ENCODE measurements around the gene PKD1.
A peak's percentile ranks its signal among the peaks of the same experiment; 100 is the strongest.

The PKD1 gene

GRCh38 chr16:2074071-2074470 is 61.6 kb downstream of the PKD1 start:
- no peak for DNase-seq (ENCODE audit: low read depth in 2 of 2)

GRCh38 chr16:2072926-2073325 is 62.8 kb downstream of the PKD1 start:
- DNase-seq (ENCODE audit: low read depth in 2 of 2): no peak

DNA sequence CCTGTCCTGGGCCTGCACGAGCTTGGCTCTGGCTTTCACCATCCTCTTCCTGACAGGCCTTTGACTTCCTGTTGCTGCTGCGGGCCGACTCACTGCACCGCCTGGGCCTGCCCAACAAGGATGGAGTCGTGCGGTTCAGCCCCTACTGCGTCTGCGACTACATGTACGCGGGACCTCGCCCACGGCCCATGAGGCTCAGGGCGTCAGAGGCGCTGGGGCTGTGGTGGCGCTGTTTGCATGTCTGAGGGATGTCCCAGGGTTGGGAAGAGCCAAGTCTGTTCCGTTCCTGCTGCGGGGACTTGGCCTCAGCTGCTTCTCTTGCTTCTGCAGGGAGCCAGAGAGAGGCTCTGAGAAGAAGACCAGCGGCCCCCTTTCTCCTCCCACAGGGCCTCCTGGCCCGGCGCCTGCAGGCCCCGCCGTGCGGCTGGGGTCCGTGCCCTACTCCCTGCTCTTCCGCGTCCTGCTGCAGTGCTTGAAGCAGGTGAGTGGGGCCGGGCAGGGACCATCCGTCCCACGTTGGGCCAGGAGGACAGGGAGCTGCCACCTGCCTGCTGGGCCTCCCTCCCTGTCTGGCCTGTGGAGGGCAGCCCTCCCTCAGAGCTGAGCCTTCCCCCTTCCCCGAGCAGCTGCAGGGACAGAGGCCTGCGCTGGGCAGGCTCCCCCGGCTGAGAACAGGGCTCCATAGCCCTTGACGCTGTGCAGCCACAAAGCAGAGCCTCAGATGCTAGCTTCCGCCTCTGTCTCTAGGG is 64.1 kb downstream of the PKD1 start:
- DNase-seq (ENCODE audit: low read depth in 2 of 2): no peak

DNA sequence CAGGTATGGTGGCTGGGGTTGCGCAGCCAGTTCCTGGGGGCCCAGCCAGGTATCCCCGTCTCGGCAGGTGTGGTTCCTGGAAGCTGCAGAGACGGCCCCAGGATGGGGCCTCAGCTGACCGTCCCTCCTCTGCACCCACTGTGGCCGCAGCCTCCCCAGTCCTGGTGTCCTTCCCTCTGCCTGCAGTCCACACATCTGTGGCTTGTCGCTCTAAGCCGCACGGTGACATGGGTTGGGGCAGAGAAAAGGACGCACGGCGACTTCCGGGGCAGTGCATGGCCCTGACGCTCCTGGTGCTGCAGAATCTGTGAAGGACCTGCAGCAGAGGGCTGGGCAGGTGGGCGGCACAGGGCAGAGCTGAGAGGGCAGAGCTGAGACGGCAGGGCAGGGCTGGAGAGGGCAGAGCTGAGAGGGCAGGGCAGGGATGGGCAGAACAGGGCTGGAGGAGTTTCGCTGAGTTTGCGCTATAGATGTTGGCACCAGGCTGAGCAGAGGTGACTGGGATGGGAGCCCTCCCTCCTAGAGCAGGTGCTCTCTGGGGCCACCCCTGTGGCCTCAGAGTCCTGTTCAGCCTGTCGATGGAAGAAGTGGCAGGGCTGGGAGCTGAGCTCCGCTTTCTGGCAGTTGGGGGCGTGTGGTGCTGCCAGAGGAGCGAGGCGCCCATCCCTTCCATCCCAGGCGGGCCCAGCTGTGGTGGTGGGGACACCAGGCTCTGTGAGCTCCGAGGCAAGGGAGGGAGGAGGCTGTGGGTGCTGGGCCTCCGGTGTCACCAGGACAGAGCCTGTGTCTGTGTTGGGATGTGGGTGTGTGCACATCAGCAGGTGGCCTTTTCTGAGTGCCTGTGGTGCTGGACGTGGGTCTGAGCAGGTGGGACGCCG is 64.9 kb downstream of the PKD1 start:
- no peak for DNase-seq (ENCODE audit: low read depth in 2 of 2)

DNA sequence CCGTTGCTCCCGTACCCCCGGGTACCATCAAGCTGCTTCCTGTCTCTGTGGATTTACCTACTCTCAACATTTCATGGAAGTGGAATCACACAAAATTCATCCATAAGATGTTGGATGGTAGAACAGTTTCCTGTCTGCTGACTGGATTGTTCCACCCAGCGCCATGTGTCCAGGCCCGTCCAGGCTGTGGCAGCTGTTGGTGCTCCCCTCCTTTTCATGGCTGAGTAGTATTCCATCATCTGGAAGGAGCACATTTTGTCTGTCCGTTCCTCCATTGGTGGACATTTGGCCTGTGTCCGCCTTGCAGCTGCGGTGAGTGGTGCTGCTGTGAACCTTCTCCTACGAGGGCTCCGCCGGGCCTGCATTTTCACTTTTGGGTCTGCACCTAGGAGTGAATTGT is 69.6 kb downstream of the PKD1 start:
- DNase-seq (ENCODE audit: low read depth in 2 of 2): no peak

DNA sequence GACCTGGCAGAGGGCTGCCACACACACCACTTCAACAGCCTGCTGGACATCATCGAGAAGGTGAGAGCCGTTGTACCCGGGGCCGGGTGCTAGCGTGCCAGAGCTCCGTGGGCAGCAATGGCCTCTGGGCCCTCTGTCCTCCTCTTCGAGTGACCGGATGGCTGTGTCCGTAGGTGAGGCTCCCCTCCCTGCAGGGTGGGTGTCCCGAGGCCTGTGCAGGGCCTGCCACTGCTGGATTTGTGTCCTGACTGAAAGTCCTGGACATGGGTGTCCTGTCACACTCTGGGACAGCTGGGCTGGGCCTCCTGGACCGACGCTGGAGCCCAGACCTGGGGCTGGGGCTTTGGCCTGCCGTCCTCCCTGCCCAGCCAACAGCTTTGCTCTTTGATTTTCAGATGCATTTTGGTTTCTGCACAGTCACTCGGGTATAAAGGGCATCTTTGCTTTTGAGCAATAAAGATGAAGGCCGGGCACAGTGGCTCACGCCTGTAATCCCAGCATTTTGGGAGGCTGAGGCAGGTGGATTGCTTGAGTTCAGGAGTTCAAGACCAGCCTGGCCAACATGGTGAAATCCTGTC is 71.2 kb downstream of the PKD1 start:
- no peak for DNase-seq (ENCODE audit: low read depth in 2 of 2)

DNA sequence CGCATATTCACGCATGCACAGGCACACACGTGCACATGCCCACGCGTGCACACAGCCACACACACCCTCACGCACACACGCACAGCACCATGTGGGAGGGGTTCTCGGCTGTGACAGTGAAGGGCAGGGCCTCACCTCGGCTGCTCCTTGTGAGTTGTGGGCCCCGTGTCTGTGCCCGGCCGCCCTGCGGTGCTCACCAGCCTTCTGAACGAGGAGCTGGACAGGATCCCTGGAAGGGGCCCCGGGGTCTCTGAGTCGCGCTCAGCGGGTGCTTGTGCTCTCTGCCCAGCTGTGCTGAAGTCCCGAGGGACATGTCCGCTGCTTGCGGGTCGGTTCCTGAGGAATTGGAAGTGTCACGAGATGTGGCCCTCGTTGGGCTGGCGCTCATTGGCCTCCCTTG is 71.8 kb downstream of the PKD1 start:
- DNase-seq (ENCODE audit: low read depth in 2 of 2): no peak

- no peak for DNase-seq (ENCODE audit: low read depth in 2 of 2)
These were observed 72.9 kb downstream of the PKD1 start for GRCh38 chr16:2062801-2063200.

DNA sequence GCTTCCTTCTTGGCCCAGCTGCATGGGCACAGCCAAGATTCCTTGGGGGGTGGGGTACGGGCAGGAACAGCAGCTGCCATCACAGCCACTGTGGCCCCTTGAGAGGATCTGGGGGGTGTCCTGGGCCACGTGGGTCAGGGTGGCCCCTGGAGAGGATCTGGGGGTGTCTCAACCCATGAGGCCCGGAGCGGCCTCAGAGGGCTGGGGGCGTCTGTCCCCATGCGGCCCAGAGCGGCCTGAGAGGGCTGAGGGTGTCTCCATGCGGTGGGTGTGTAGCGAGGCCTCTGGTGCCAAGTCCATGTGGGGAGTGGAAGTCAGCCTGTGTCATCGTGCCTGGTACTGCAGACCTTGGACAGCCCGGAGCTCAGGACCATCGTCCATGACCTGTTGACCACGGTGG is 74.2 kb downstream of the PKD1 start:
- DNase-seq (ENCODE audit: low read depth in 2 of 2): no peak

- DNase-seq (ENCODE audit: low read depth in 2 of 2): no peak
These were observed 74.7 kb downstream of the PKD1 start for GRCh38 chr16:2061023-2061422.

GRCh38 chr16:2060346-2060745 is 75.4 kb downstream of the PKD1 start:
- DNase-seq (ENCODE audit: low read depth in 2 of 2): no peak

- no peak for DNase-seq (ENCODE audit: low read depth in 2 of 2)
These were observed 76.8 kb downstream of the PKD1 start for GRCh38 chr16:2058872-2059271.

GRCh38 chr16:2058420-2058819 is 77.3 kb downstream of the PKD1 start:
- DNase-seq (ENCODE audit: low read depth in 2 of 2): no peak

- DNase-seq (ENCODE audit: low read depth in 2 of 2): no peak
These were observed 78.3 kb downstream of the PKD1 start for GRCh38 chr16:2057438-2057837.

DNA sequence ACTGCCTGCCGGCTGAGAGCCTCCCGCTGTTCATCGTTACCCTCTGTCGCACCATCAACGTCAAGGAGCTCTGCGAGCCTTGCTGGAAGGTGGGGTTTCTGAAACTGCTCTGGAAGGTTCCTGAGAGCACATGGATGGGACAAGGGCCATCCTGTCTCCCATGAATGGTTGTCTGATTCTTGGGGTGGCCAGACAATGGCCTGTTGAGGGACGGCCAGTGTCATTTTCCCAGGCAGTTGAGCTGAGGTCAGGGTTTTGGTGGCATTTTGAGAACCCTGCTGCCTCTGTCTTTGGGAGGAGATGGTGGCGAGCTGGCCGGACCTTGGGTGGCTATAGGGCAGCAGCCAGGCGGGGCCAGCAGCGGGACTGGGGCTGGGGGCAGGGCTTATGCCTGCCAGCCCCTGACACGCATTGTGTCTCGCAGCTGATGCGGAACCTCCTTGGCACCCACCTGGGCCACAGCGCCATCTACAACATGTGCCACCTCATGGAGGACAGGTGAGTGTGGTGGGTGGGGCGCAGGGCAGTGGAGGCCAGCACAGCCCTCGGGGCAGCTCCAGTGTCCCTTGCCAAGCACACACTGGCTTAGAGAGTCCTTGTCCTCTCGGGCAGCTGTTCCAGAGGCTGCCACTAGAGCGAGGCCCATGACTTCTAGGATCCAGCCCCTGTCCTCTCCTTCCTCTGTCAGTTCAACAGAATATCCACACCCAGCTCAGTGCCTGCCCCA is 78.9 kb downstream of the PKD1 start:
- no peak for DNase-seq (ENCODE audit: low read depth in 2 of 2)

- DNase-seq (ENCODE audit: low read depth in 2 of 2): no peak
These were observed 79.6 kb downstream of the PKD1 start for GRCh38 chr16:2056077-2056476.

GRCh38 chr16:2054543-2055245 is 81.0 kb downstream of the PKD1 start:
- DNase-seq (ENCODE audit: low read depth in 2 of 2): no peak

DNA sequence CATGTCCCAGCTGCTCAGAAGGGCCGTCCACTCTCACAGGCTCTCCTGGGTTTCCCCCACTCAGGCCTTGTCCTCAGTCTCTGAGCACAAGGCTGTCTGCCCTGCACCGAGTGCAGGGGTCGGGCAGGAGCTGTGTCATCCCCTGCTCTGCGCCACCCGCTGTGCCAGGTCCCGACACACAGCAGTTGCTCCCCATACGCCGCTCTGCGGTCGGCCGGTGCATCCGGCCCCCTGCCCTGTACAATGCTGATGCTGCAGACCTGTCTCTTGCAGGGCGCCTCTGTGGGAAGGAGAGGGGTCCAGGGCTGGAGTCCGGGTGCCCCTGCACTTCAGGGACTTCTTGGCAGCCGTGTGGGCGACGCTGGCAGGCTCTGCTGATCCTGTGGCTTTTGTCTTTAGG is 81.8 kb downstream of the PKD1 start:
- DNase-seq (ENCODE audit: low read depth in 2 of 2): no peak

DNA sequence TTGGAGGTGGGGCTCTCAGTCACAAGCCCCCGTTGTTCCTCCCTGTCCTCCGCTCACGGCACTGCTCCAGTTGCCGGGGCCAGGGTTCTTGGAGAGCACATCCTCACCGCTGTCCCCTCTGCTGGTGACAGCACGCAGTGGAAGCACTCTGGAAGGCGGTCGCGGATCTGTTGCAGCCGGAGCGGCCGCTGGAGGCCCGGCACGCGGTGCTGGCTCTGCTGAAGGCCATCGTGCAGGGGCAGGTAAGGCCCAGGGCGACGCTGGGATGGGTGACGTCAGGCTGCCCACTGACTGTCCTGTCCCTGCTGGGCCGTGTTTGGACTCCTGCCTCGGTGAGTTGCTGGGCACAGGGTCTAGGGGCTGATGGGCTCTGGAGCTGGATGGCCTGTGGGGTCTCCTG is 82.5 kb downstream of the PKD1 start:
- DNase-seq (ENCODE audit: low read depth in 2 of 2): no peak

GRCh38 chr16:2048116-2048543 is 87.6 kb downstream of the PKD1 start:
- no peak for DNase-seq (ENCODE audit: low read depth in 2 of 2)

DNA sequence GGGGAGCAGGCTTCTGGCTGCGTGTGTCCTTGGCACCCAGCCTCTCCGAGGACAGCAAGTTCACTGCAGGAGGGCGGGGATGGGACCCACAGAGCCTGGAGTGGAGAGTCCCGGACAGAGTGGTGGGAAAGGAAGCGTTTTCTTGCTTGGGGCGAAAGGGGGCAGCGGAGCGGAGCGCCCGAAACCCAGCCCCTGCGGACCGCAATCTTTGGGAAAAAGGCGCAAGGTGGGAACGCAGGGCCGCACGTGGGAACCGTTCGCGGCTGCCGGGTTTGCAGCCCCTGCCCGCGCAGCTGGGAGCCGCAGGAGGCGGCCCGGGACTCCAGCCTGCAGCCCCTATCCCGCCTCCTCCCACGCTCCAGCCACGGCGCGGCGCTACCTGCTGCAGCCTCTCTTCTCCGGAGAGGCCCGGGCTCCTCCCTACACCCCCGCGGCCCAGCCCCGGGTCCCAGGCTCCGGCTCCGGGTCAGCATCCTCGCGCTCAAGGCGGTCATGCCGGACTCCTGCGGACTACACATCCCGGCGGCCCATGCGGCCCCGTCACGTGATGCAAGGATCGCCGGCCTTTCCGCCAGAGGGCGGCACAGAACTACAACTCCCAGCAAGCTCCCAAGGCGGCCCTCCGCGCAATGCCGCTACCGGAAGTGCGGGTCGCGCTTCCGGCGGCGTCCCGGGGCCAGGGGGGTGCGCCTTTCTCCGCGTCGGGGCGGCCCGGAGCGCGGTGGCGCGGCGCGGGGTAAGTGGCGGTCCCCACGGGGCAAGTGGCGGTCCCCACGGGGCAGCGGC is 88.2 kb downstream of the PKD1 start, which contains the start of the genes NTHL1 and TSC2:
TSS of gene NTHL1 (minus strand) at position 505 of the 786 bp plus-strand sequence. CDS start at position 494, 11 bp downstream.
TSS of gene TSC2 (plus strand) at position 656 of the 786 bp plus-strand sequence. CDS start 631 bp downstream, outside the sequence.
- peak; percentile 87 to 91 for DNase-seq (ENCODE audit: low read depth in 2 of 2)

All from stimulated activated CD8-positive, alpha-beta memory T cell treated with anti-CD3 and anti-CD28 coated beads, Interleukin-7, amount 100 ng/mL, for 4 hours (primary cell).